Stimulated activated CD8-positive, alpha-beta memory T cell treated with anti-CD3 and anti-CD28 coated beads, Interleukin-12 subunit alpha, Interleukin-12 subunit beta, amount 100 ng/mL, for 24 hours (primary cell): ENCODE measurements around the gene SERINC3.
"Not testable (repeated sequence)": the region's sequence is repeated elsewhere in the genome, so short reads cannot be mapped to it uniquely, and the experiment has no call there.

Experiments
- DNase-seq: peaks from one replicate; pipeline ENCODE4 v3.0.0-alpha.2; 2020; ENCODE audit errors: extremely low read depth

Gene SERINC3

GRCh38 chr20:44521484-44522481 is at the start of gene SERINC3:
TSS of gene SERINC3 (minus strand) at chr20:44522070. CDS start at chr20:44521951, 119 bp downstream.
- DNase-seq = peak; percentile 90

GRCh38 chr20:44571362-44571988 is 49.6 kb upstream of the SERINC3 start:
- DNase-seq = no peak

GRCh38 chr20:44570367-44570766 is 48.5 kb upstream of the SERINC3 start:
- no peak for DNase-seq

- no peak for DNase-seq
These were observed 44.9 kb upstream of the SERINC3 start for GRCh38 chr20:44566811-44567210.

- no peak for DNase-seq
These were observed 44.1 kb upstream of the SERINC3 start for GRCh38 chr20:44566018-44566417.

- no peak for DNase-seq
These were observed 40.0 kb upstream of the SERINC3 start for GRCh38 chr20:44561876-44562275.

- DNase-seq = not testable (repeated sequence)
These were observed 38.9 kb upstream of the SERINC3 start for GRCh38 chr20:44560818-44561217.

- no peak for DNase-seq
These were observed 38.4 kb upstream of the SERINC3 start for GRCh38 chr20:44560229-44560628.

GRCh38 chr20:44559302-44559701 is 37.4 kb upstream of the SERINC3 start:
- DNase-seq = no peak

- DNase-seq = no peak
These were observed 31.4 kb upstream of the SERINC3 start for GRCh38 chr20:44552950-44553908.

- no peak for DNase-seq
These were observed 30.7 kb upstream of the SERINC3 start for GRCh38 chr20:44552568-44552949.

- DNase-seq = no peak
These were observed 30.2 kb upstream of the SERINC3 start for GRCh38 chr20:44552050-44552449.

GRCh38 chr20:44549123-44549522 is 27.3 kb upstream of the SERINC3 start:
- DNase-seq = no peak

GRCh38 chr20:44547419-44547818 is 25.5 kb upstream of the SERINC3 start:
- no peak for DNase-seq

- DNase-seq = no peak
These were observed 22.4 kb upstream of the SERINC3 start for GRCh38 chr20:44544263-44544662.

- DNase-seq = no peak
These were observed 21.5 kb upstream of the SERINC3 start for GRCh38 chr20:44543358-44543757.

- no peak for DNase-seq
These were observed 21.0 kb upstream of the SERINC3 start for GRCh38 chr20:44542890-44543289.

GRCh38 chr20:44541992-44542391 is 20.1 kb upstream of the SERINC3 start:
- no peak for DNase-seq

- DNase-seq = no peak
These were observed 19.0 kb upstream of the SERINC3 start for GRCh38 chr20:44540834-44541233.

- no peak for DNase-seq
These were observed 16.1 kb upstream of the SERINC3 start for GRCh38 chr20:44537993-44538392.

- DNase-seq = no peak
These were observed 14.3 kb upstream of the SERINC3 start for GRCh38 chr20:44536175-44536574.

- no peak for DNase-seq
These were observed 12.1 kb upstream of the SERINC3 start for GRCh38 chr20:44533928-44534327.
